GM19239 (cell line): ENCODE data around the gene PDCD6IP.
A peak's percentile ranks its signal among the peaks of the same experiment; 100 is the strongest.

Source experiments
- DNase-seq: peaks from one replicate; pipeline ENCODE4 v3.0.0; 2011; ENCODE audit warnings: low spot score; ENCODE audit not compliant: insufficient read length
- FAIRE-seq: peaks from 2 replicates; lab custom pipeline; 2011; peaks lifted over from hg19 to GRCh38; lab: Jason Lieb, UNC

Gene PDCD6IP

DNA sequence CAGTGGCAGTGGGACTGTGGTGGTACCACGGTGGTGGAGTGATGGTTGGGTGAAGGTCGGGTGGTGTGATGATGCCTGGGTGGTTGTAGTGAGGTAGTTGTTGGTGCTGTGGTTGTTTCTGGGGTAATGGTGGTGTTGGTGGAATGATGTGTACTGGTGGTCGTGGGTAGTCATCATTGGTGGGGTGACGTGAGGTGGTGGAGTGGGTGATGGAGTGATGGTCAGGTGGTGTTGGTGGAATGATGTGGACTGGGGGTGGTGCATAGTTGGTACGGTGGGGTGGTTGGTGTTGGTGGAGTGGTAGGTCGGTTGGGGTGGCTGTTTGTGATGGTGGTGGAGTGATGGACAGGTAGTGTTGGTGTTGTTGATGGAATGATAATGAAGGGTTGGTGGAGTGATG lies 87.1 kb downstream of the PDCD6IP start:
- DNase-seq = no peak
- no peak for FAIRE-seq

DNA sequence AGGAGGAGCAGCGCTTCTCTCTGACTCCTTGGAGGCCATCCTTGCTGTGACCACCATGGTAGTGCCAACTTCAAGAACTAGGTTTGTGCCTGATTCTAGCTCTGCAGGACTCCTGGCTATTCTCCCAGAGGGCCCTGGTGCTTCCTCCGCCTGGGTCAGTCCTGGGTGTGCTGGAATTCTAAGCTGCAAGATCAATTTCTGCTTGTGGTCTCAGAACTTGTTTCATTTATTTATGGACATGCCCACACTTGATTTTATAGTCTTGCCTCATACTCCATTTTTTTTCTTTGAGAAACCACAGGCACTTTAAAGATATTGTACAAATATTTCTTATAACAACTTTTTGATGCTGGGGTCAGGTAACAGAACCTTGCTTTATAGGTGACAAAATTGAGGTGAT lies 87.6 kb downstream of the PDCD6IP start:
- FAIRE-seq = no peak
- no peak for DNase-seq

DNA sequence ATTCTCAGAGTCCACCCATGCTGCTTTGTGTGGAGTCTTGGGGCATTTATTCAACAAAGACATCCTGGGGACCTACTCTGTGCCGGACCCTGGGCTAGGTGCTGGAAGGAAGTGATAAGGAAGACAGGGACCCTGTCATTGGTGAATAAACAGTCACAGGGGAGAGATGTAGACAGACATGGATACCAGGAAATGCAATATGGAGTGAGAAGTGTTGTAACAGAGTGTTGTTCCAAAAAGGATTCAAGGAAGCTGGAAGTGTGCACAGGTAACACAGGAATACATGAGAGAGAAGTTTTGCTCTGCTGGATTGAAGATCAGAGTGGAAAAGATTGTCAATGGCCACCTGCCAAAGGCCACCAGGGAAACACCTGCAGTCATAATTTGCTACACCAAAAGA lies 89.0 kb downstream of the PDCD6IP start:
- DNase-seq = no peak
- no peak for FAIRE-seq

DNA sequence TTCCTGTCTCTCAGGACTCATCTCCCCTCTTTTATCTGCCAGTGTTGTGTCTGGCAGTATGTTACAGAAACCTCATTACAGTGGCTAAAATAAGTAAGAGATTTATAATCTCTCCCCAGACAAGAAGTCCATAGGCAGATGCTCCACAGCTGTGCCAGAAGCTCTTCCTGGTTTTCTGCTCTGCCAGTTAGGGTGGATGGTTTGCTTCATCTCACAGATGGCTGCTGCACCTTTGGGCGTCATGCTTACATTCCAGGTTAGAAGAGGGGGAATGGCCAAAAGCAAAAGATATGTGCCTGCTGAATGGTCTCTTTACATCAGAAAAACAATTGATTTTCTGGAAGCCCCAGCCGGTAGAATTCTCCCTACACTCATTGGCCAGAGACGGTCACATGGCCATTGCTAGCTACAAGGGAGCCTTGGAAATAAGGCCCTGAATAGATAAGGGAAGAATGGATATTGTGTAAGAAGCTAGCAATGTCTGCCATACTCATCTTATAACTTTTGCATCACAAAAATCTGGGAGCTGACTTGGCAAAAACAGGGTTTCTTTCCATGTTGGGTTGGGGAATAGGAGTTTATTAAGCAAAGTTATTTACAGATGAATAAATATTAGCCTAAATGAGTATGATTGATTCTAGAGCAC lies 91.1 kb downstream of the PDCD6IP start:
- DNase-seq (no peak), FAIRE-seq (no peak)

DNA sequence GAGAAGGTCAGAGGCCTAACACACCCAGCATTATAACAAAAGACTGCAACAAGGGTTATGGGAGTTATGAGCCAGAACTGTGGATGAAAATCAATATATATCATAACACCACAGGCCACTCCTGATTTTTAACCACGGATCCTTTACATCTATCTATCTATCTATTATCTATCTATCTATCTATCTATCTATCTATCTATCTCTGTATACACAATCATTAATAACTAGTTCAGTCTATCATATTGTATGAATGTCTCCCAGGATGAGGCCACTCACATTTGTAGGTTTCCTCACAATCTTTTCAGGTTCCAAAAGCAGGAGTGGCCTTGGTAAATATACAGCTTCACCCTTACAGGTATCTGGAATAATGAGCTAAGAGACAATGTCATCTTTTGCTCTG lies 94.2 kb downstream of the PDCD6IP start:
- DNase-seq (no peak), FAIRE-seq (no peak)

DNA sequence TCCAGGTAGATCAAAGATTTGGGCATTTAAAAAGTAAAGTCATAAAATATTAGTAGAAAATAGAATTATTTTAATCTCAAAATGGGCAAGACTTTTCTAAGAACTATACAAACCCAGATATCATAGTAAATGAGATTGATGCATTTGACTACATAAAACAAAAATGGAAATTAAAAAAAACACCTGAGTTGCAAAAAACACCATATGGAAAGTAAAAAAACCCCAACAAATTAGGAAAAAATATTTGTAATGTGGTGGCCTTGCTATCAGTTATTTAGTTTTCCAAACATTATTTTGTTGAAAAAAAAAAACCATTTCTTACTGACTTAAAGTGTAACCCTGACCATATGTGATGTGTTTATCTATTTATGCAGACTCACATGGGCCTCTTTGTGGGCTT lies 97.2 kb downstream of the PDCD6IP start:
- FAIRE-seq = no peak
- DNase-seq = no peak

DNA sequence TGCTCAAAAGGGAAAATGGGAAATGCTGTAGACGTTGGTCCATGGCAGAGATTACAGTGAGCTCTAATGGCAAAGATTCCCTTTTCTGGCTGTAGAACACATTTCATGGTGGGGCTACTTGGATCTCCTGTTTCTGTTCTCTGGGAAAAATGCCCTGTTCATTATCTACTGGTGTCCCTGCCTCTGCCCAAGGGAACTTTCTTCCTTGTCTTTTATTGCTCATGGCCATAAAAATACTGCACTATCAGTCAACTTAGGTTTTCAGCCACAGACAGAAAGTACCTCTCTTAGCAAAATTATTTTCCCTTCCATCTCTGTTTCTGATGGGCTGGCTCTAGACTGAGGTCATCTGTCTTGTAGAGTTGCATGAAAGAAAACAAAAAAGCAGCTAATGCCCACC lies 98.9 kb downstream of the PDCD6IP start:
- FAIRE-seq = no peak
- DNase-seq = no peak

DNA sequence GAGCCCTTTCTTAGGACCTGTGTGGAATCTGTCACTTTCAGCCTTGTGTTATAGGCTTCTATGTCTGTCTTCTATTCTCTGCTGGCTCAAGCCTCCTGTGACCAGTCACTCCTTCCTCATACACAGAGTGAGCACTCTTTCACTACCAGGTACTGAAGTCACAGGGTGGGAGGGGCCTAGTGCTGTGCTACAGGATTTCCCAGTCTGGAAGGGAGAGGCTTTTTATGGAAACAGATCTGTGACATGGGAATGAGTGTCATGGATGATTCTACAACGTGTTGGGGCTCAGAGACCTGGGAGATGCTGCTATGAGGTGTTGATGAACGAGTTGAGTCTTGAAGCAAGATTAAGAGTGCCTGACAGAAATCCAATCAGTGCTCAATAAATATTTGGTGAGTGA lies 100.5 kb downstream of the PDCD6IP start:
- no peak for FAIRE-seq
- DNase-seq = no peak

DNA sequence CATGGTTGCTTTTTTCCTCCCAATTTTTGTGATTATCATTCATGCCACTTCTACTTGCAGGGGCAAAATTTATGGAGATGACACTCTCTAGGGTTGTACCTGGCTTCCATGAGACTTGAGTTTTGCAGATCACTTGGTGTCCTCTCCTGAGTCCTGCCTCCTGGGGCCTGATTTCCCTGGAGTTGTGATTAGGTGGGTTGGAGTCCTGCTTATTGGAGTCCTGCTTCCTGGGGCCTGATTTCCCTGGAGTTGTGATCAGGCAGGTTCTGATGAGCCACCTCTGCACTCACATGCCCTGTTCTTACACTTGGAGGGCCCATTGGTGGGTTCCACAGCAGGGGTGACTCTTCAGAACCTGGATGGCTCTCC lies 102.0 kb downstream of the PDCD6IP start:
- no peak for DNase-seq
- FAIRE-seq = no peak

DNA sequence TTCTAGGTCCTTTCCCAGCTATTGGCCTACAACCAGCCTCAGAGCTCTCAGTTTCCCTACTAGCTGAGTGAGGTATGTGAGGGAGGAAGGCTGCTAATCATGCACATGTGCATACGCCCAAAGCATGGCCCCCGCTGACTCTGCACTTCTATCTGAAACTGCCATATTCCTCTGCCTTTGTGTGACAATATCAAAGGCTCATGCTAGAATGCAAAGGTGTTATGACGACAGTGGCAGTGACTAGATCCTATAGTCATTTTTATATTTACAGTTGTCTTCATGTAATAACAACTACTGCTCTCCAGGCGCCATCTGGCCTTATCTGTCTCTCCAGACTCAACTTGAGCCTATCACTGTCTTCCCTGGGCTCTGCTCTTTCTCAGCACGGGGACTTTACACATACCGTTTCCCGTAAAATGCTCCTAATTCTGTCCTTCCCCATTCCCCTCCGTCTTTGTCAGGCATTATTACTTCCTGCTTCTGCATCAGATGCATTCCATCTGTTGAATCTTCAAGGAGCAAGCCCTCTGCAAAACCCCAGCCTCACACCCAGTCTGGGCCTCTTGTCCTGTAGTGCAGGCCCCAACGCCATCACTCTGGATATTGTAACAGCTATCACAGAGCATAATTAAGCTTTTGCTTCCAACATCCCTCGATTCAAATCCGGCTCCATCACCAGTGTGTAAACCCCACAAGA lies 102.5 kb downstream of the PDCD6IP start:
- FAIRE-seq = no peak
- no peak for DNase-seq

DNA sequence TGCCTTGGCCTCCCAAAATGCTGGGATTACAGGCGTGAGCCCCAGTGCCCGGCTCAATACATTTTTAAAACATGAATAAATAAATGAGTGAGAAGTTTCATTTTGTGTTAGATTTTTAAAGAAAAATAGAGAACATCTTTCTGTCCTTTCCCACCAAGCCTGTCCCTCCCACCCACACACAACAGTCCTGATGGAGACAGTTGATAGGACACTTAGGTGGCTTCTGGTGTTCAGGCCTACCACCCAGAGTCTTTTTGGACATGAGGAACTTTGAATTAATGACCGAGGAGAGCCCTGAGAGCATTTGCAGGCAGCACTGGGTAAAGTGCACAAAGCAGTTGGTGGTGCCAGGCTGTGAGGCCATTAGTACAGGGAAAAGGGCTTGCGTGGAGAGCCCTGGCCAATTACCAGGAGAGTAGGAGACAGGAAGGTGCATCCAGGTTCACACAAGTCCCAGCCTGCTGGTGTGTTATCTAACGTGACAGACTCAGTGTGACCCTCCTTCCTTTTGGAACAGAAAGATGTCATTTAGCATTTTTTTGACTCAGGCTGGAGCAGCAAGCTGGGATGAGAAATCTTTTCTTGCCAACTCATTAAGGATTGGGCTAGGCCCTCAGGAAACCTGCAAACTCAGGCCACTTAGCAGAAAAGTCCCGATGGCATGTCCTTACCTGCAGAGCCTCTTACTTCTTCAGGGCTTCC lies 103.6 kb downstream of the PDCD6IP start:
- FAIRE-seq = no peak
- no peak for DNase-seq

DNA sequence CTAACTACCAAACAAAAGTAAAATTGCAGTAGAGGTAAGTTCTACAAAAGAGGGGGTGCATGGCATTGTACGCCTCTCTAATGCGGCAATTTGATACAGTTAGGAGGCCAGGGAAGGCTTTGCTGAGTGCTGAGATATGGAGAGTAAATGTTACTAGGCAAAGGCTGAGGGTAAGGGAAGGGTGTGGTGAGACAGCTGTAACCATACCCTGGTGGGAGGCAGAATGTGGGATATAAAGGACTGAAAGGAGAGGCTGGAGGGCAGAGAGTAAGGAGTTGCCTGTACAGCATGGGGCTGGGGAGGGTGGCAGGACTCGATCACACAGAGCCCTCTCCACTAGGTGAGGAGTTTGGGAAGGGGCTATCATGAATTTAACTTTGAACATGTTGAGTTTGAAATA lies 106.3 kb downstream of the PDCD6IP start:
- DNase-seq (no peak), FAIRE-seq (no peak)

DNA sequence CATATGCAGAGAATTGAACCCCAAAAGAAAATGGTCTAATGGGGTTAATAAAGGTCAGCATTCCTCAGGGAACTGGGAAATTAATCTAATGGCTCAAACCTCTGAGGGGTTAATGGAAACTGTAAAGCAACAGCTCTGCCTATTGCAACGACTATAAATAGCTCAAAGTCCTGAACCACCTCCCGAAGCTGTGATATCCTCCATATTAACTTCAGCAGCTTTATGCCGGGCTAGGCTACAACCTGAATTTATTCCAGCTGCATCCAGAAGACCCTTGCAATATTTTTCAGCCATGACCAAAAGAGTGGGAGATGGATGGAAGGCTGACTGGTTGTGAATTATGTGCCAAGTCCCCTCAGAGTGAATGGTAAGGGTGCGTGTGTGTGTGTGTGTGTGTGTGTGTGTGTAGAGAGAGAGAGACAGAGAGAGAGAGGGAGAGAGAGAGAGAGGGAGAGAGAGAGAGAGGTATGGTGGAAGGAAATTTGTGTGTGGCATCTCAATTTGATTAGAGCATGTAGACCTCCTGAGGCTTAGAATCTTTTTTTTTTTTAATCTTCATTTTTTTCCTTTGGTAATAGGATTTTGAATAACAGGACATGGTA lies 109.9 kb downstream of the PDCD6IP start:
- DNase-seq (no peak), FAIRE-seq (no peak)

DNA sequence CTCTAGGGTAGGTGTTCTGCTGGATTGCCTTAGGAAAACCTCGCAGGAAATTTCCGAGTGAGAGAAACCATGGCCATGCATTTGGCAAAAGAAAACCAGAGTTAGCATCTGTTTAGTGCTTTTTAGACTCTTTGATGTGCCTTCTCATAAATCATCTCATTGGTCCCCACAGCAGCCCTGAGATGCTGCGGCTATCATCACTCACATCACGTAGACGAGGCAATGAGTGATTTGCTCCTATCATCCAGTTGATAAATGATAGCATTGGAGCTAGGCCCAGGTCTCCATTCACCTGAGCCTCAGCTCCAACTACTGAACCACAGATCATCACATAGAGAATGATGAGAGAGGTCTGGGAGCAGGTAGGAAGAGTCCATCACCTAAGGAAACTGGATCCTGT lies 111.1 kb downstream of the PDCD6IP start:
- no peak for FAIRE-seq
- no peak for DNase-seq

DNA sequence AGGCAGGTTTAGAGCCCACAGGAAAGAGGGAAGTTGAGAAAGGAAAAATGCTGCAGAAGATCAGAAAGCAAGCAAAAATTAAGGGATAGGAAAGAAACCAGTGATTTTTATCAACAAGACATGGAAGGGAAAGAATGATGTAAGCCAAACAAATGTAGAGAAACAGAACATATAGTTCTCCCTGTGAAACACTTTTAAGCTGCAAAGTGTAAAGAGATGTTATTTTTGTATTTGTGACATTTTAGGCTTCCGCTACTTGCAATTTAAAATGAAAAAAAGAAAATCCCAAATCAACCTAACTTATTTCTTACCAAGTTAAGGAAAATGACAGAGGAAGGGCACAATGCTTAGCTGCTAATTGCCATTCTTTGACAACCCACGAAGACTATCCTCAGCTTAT lies 111.6 kb downstream of the PDCD6IP start:
- no peak for FAIRE-seq
- no peak for DNase-seq

DNA sequence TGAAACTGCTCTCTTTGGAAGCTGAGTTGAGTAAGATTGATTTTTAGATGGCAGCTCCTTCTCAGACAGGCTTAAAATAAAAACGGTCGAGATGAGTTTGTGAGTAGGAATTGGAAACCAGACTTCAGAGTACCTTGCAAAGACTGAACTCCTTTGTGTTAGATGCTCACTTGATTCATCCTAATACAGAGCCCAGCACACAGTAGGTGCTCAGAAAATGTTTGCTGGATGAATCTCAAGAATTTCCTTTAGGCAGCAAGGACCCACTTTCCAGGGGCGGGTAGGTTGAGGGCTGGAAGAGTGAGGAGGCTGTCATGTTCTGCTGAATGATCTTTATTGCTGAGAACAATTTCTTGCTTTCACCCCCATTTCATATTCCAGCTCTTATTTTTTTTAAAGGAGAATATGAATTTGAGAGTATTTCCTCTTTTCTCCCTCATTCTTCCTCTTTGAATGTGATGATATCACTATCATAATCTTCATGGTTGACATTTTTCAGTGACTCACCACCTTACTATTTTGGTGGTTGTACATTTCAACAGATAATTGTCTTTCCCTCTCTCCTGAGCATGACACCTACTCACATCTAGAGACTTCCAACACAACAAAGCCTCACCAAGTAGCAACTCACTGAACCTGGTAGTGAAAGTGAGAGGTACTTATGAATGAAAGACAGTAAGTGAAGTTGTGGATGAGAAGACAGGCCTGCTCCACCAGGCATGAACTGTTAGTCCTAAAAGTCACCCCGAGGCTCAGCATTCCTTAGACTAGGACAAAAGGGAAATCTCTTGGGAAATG lies 113.3 kb downstream of the PDCD6IP start:
- DNase-seq (no peak), FAIRE-seq (no peak)

DNA sequence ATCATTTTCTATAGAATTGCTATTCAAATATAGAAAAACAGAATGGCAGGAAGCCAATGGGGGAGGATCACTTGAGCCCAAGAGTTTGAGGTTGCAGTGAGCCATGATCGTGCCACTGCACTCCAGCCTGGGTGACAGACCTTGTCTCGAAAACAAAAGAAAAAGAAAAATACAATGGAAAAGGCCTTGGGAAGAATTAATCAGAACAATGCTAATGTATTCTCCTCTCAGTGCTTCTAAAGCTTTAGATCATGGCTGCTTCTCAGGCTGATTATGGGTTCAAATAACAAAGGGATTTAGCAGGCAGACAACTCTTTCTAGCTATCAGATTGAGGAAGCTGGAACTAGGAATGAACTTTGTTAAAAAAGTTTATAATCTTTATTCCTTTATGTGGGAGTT lies 115.8 kb downstream of the PDCD6IP start:
- DNase-seq (no peak), FAIRE-seq (no peak)

DNA sequence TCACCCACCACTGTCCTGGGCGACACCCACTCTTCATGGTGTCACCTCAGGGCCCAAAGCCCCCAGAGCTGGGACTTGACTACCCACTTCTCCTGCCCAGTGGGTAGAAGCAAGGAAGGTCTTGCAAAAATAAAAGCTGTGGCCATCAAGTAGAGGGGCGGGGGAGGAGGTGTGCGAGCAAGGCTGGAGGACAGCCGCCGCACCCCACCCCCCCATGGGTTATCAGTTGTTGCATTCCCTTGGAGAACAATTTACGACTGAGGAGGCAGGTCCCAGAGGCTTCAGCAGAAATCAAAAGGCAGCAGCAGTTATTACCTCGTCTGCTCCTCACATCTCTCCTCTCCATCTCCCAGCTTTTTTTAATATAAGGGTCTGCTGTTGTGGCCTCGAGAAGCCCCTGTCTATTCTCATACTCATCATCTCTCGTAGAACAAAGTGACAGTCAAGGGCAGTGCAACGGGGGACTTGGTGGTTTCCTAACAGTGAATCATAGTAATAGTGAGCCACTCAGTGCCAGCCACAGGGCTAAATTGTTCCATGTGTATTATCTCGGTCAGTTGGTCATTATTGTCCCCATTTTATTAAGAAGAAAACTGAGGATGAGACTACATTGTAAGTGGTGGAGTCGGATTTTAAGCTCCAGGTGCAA lies 116.4 kb downstream of the PDCD6IP start:
- FAIRE-seq (no peak), DNase-seq (no peak)

DNA sequence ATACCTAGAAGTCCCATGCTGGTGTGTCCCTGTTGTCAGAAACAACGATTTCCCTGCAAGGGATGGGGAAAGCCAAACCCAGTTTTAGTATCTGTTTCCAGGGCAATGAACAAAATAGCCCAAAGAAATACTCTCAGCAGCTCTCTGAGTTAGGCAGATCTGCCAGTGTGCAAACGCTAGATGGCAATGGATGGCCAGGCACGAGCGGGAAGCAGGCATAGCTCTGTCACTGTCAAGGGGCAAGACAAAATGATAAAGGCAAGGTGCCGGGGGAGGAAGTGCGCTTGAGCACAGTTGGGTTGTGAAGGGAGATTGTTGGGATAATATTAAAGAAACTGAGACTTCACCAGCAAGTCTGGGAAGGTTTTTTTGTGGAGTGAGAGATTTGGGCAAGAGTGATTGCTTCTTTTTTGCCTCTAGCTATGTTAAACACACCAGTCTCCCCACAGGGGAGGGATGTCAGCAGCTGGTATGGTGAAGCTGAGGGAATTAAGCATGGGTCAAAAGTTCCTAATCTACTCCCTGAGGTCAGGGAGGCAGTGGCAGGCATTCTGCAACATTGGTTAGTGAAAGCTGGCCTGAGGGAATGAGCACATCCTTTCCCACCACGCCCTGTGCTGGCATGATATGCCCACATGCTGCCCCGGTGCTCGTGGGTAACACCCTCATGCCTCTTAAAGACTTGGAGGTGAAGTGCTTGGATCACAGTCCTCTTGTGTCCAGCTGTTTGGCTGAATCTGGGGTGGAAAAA lies 117.5 kb downstream of the PDCD6IP start:
- FAIRE-seq = peak; percentile 31
- peak; percentile 16 for DNase-seq
